Caco-2 (cell line): ENCODE results near the gene SORBS1. TPM values are rescaled to one million over a fixed set of nuclear protein-coding genes. Genes with fewer than 3 reads are reported as not detected.

Experiments
- BruUV-seq: library from RNA; stranded (reverse); fragments of 400-500 nt; replicated peaks from 2 replicates; lab custom pipeline; 2021; lab: Mats Ljungman, UMichigan
- CTCF ChIA-PET: fragments of 300-600 bp; sonication (Branson Sonifier 250); formaldehyde crosslinking; loops from one replicate; lab custom pipeline; 2022; ENCODE audit warnings: antibody characterized with exemption; lab: Charles Lee
- POLR2A ChIA-PET: fragments of 300-600 bp; sonication (Branson Sonifier 250); formaldehyde crosslinking; loops from one replicate; lab custom pipeline; 2022; ENCODE audit warnings: antibody characterized with exemption; lab: Charles Lee
- DNase-seq, 2 experiments: peaks; one replicate each; pipeline versions ENCODE4 v3.0.0 to v3.0.0-alpha.2; 2020 to 2022
- H3K27me3 ChIP-seq: replicated peaks from 2 replicates; pipeline ENCODE4 v1.6.0; 2011; ENCODE audit warnings: low read length; ENCODE audit not compliant: control insufficient read depth, insufficient read depth
- H3K36me3 ChIP-seq: 2 replicates; pipeline ENCODE4 v1.5.1; 2011; ENCODE audit warnings: low read length; ENCODE audit not compliant: control insufficient read depth, insufficient read depth
- H3K4me1 ChIP-seq: fragments of 250-450 bp; sonication (Bioruptor Pico); 2 replicates; pipeline ENCODE4 v1.5.1; 2020; ENCODE audit warnings: mild to moderate bottlenecking
- H3K4me3 ChIP-seq: 2 replicates; pipeline ENCODE4 v1.5.1; 2011; ENCODE audit warnings: low read depth, mild to moderate bottlenecking, control low read depth, low read length
- H3K9me3 ChIP-seq: fragments of 250-450 bp; sonication (Bioruptor Pico); 2 replicates; pipeline ENCODE4 v1.5.1; 2020; ENCODE audit warnings: mild to moderate bottlenecking, moderate library complexity
- H3K27ac Mint-ChIP-seq: one replicate; pipeline ENCODE4 v1.8.0; 2022; ENCODE audit warnings: mixed read lengths; ENCODE audit not compliant: unreplicated experiment
- H3K27me3 Mint-ChIP-seq: one replicate; pipeline ENCODE4 v1.8.0; 2022; ENCODE audit warnings: mixed read lengths; ENCODE audit not compliant: insufficient read depth, unreplicated experiment
- H3K36me3 Mint-ChIP-seq: one replicate; pipeline ENCODE4 v1.8.0; 2022; ENCODE audit warnings: mild to moderate bottlenecking, mixed read lengths; ENCODE audit not compliant: insufficient read depth, unreplicated experiment
- H3K4me1 Mint-ChIP-seq: one replicate; pipeline ENCODE4 v1.8.0; 2022; ENCODE audit warnings: low read depth, mixed read lengths; ENCODE audit not compliant: unreplicated experiment
- H3K4me3 Mint-ChIP-seq: one replicate; pipeline ENCODE4 v1.8.0; 2022; ENCODE audit warnings: mild to moderate bottlenecking, moderate library complexity, mixed read lengths; ENCODE audit not compliant: unreplicated experiment
- H3K9me3 Mint-ChIP-seq: one replicate; pipeline ENCODE4 v1.8.0; 2022; ENCODE audit warnings: mixed read lengths; ENCODE audit not compliant: unreplicated experiment
- CTCF ChIP-seq, 2 experiments: fragments of 200-600 bp in 1 of 2; IDR thresholded peaks; 1 replicate in 1 of 2; 2 replicates in 1 of 2; pipeline versions ENCODE4 v1.5.1 to v1.8.0; 2011 to 2022; ENCODE audit warnings: antibody characterized with exemption in 1 of 2, control low read depth in 1 of 2, inconsistent platforms in 1 of 2, low read depth in 1 of 2, low read length in 1 of 2, mild to moderate bottlenecking in 1 of 2, moderate library complexity in 1 of 2; ENCODE audit not compliant: insufficient read depth in 1 of 2, severe bottlenecking in 1 of 2, unreplicated experiment in 1 of 2
- intact Hi-C: fragments of 100-400 bp; cut with micrococcal nuclease; formaldehyde crosslinking; loops from one replicate; pipeline ENCODE4 v1.10.0; 2022; ENCODE audit not compliant: unreplicated experiment
- total RNA-seq: library from RNA; stranded (reverse); gene quantifications from 2 replicates; pipeline ENCODE4 v1.2.3, GENCODE V29; 2022

The SORBS1 gene
- total RNA-seq, 1 experiment from 2014 or later = 39.3 TPM

DNA sequence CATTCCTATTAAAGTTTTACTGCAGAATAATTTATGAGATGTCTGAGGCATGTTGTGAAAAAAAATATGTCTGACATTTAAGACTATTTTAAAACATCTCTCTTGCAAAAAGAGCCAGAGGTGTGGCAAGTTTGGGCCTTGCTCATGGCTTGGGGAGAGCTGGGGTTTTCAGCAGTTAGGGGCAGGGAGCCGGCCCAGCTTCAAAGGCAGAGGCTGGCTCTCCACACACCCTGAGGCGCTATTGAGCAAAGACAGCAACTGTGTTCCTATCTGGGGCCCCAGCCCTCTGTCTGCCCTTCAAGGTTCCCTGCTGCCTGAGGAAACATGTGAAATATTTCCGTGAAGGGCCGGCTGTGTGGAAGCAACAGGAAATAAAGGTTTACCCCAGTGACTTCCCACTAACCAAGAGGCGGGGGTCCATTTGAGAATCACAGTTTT lies 94.0 kb downstream of the SORBS1 start:
- peaks cover 5% of the 10 kb centered on the region for H3K36me3 Mint-ChIP-seq
- peak in 1 of 2 experiments; percentile 66 for TF ChIP-seq CTCF (IDR thresholded peaks at IDR 0.05; ENCODE audit: insufficient read depth in 1 of 2, low read depth in 1 of 2, low read length in 1 of 2, severe bottlenecking in 1 of 2, unreplicated experiment in 1 of 2)
- Histone ChIP-seq H3K9me3 (no peaks in the 10 kb centered on the region), H3K36me3 (0 out of 2 replicates have a peak, but pooled peaks cover 2% of the 10 kb centered on the region), H3K27me3 (no peaks in the 10 kb centered on the region), H3K4me3 (no peak overlapping the region), H3K4me1 (peaks cover 46% of the 10 kb centered on the region)
- peak overlapping the region; percentile 46 for H3K27ac Mint-ChIP-seq
- H3K4me1 Mint-ChIP-seq = peaks cover 40% of the 10 kb centered on the region
- H3K4me3 Mint-ChIP-seq = peak overlapping the region; percentile 18
- intact Hi-C loops = loop anchor here (1.0 to 2.0 kb wide), 5 partner anchors 9 to 94 kb away; partner anchors contain the start of gene SORBS1
- H3K9me3 Mint-ChIP-seq = no peaks in the 10 kb centered on the region
- no peaks in the 10 kb centered on the region for H3K27me3 Mint-ChIP-seq
- BruUV-seq = no TSS peak
- peak; percentile 92 to 95 for DNase-seq
- POLR2A ChIA-PET = interaction anchor here (1.0 kb wide), 1 partner anchor 14 kb away, joined by 7 read pairs; no protein-coding TSS in a partner anchor
- CTCF ChIA-PET = interaction anchor here (0.6 to 1.2 kb wide), 8 partner anchors 11 to 134 kb away, joined by 3 to 13 read pairs (median 4); no protein-coding TSS in a partner anchor

DNA sequence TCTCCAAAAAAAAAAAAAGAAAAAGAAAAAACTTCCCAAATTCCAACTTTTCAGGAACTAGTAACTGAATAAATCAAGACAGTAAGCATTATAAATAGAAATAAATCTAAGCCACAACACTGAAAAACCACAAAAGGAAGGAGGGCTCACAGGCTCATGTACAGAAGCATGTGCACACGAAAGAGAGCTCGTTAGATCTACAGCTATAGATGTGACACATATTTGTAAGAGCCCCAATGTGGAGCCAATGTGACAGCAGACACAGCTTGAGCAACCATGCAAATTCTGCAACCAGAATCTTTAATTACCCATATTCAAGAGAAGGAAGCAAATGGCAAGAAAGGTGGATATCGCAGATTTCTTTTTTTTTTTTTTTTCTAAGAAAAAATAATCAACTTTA lies 94.7 kb downstream of the SORBS1 start:
- Mint-ChIP-seq H3K27ac (peak overlapping the region; percentile 32), H3K4me1 (peaks cover 33% of the 10 kb centered on the region), H3K4me3 (no peak overlapping the region), H3K27me3 (no peaks in the 10 kb centered on the region), H3K9me3 (no peaks in the 10 kb centered on the region), H3K36me3 (peaks cover 5% of the 10 kb centered on the region)
- TF ChIP-seq CTCF (IDR thresholded peaks at IDR 0.05; ENCODE audit: insufficient read depth in 1 of 2, low read depth in 1 of 2, low read length in 1 of 2, severe bottlenecking in 1 of 2, unreplicated experiment in 1 of 2) = no peak
- ChIA-PET CTCF (interaction anchor here (0.6 to 1.2 kb wide), 5 partner anchors 11 to 135 kb away, joined by 3 to 13 read pairs (median 5); no protein-coding TSS in a partner anchor), POLR2A (no interaction called here)
- peaks cover 42% of the 10 kb centered on the region for H3K4me1 ChIP-seq
- intact Hi-C loops = loop anchor here (2.0 kb wide), 3 partner anchors 16 to 94 kb away; partner anchors contain the start of gene SORBS1
- no TSS peak for BruUV-seq
- no peak for DNase-seq
- H3K27me3 ChIP-seq = no peaks in the 10 kb centered on the region
- H3K9me3 ChIP-seq = no peaks in the 10 kb centered on the region
- H3K36me3 ChIP-seq = no peaks in the 10 kb centered on the region
- no peak overlapping the region for H3K4me3 ChIP-seq

- H3K27me3 ChIP-seq = no peaks in the 10 kb centered on the region
- H3K36me3 Mint-ChIP-seq = peaks cover 5% of the 10 kb centered on the region
- ChIA-PET CTCF (no interaction called here), POLR2A (interaction anchor here (0.6 kb wide), 1 partner anchor 125 kb away, joined by 3 read pairs; no protein-coding TSS in a partner anchor)
- H3K27me3 Mint-ChIP-seq = no peaks in the 10 kb centered on the region
- H3K4me3 Mint-ChIP-seq = no peak overlapping the region
- no peaks in the 10 kb centered on the region for H3K9me3 Mint-ChIP-seq
- no TSS peak for BruUV-seq
- intact Hi-C loops = no loop called here
- DNase-seq = no peak
- no peak overlapping the region for H3K4me3 ChIP-seq
- no peak overlapping the region for H3K27ac Mint-ChIP-seq
- peaks cover 23% of the 10 kb centered on the region for H3K4me1 ChIP-seq
- no peak for TF ChIP-seq CTCF (IDR thresholded peaks at IDR 0.05; ENCODE audit: insufficient read depth in 1 of 2, low read depth in 1 of 2, low read length in 1 of 2, severe bottlenecking in 1 of 2, unreplicated experiment in 1 of 2)
- H3K9me3 ChIP-seq = no peaks in the 10 kb centered on the region
- peaks cover 14% of the 10 kb centered on the region for H3K4me1 Mint-ChIP-seq
- H3K36me3 ChIP-seq = no peaks in the 10 kb centered on the region; the same call in 1 of the 2 replicates
Measured at GRCh38 chr10:95464280-95464679, 96.9 kb downstream of the SORBS1 start.
